Epithelial cell of alveolus of lung (primary cell): ENCODE data around the gene PPP5C. TPM values are rescaled to one million over a fixed set of nuclear protein-coding genes. Genes with fewer than 3 reads are reported as not detected.

ENCODE experiments used
- total RNA-seq: library from RNA; depleted of rRNA; stranded (reverse); fragments of >200 nt; gene quantifications from 2 replicates; pipeline ENCODE4 v1.2.1, GENCODE V29; 2015

Gene PPP5C
- 96.1 and 99.9 TPM in 2 replicates for total RNA-seq

GRCh38 chr19:46346821-46347571 lies at the start of gene PPP5C:
TSS of gene PPP5C (plus strand) at chr19:46347087. CDS start at chr19:46347097, 10 bp downstream.

GRCh38 chr19:46413262-46414031 lies 66.6 kb downstream of the PPP5C start, which contains the start of gene CCDC8:
TSS of gene CCDC8 (minus strand) at chr19:46413564. CDS start at chr19:46412810, 754 bp downstream.

GRCh38 chr19:46428239-46429135 lies 81.6 kb downstream of the PPP5C start, which contains the start of gene PNMA8C:
TSS of gene PNMA8C (minus strand) at chr19:46428936. CDS start at chr19:46428359, 577 bp downstream.

Other genes with a start within 250 kb of the PPP5C start
- 1.9 TPM in 1 of 2 replicates, not detected in the other for gene IGFL3, start 222.4 kb upstream of the PPP5C start, total RNA-seq
- not detected in 2 replicates for gene IGFL2, start 198.8 kb upstream of the PPP5C start, total RNA-seq
- gene IGFL1, start 117.3 kb upstream of the PPP5C start, total RNA-seq = not detected in 2 replicates
- gene HIF3A, start 50.0 kb upstream of the PPP5C start, total RNA-seq = 17.7 and 36.8 TPM in 2 replicates
- gene CCDC8, start 66.5 kb downstream of the PPP5C start, total RNA-seq = 26.4 and 42.2 TPM in 2 replicates
- under 0.01 TPM in 1 of 2 replicates, not detected in the other for gene PNMA8C, start 81.8 kb downstream of the PPP5C start, total RNA-seq
- 1.1 and 4.7 TPM in 2 replicates for gene PNMA8A, start 124.5 kb downstream of the PPP5C start, total RNA-seq
- gene PNMA8B, start 148.8 kb downstream of the PPP5C start, total RNA-seq = 0.78 and 5.6 TPM in 2 replicates